Stomach smooth muscle (tissue), 2 donors: ENCODE data around the gene HTT.

Experiments
- H3K27ac ChIP-seq: one replicate; pipeline ENCODE4 v1.7.0; 2013; ENCODE audit warnings: mild to moderate bottlenecking, low read length, inconsistent platforms
- H3K27me3 ChIP-seq, 2 donors: one replicate each; pipeline ENCODE4 v1.7.0; 2013; ENCODE audit warnings: low read length in 2 of 2; ENCODE audit not compliant: insufficient read depth in 2 of 2, control insufficient read depth in 1 of 2
- H3K36me3 ChIP-seq, 2 donors: one replicate each; pipeline ENCODE4 v1.7.0; 2013; ENCODE audit warnings: low read length in 2 of 2; ENCODE audit not compliant: control insufficient read depth in 2 of 2, insufficient read depth in 2 of 2
- H3K4me1 ChIP-seq: one replicate; pipeline ENCODE4 v1.7.0; 2013; ENCODE audit warnings: low read length; ENCODE audit not compliant: control insufficient read depth, insufficient read depth
- H3K4me3 ChIP-seq, 2 donors: one replicate each; pipeline ENCODE4 v1.7.0; 2013; ENCODE audit warnings: low read length in 2 of 2
- H3K9ac ChIP-seq, 2 donors: one replicate each; pipeline ENCODE4 v1.7.0; 2013; ENCODE audit warnings: low read length in 2 of 2, mild to moderate bottlenecking in 1 of 2
- H3K9me3 ChIP-seq, 2 donors: one replicate each; pipeline ENCODE4 v1.7.0; 2013; ENCODE audit warnings: low read length in 2 of 2; ENCODE audit not compliant: control insufficient read depth in 2 of 2
- donor health status: healthy.
- donor health status: Pancreatic carcinoma.

The HTT gene

DNA sequence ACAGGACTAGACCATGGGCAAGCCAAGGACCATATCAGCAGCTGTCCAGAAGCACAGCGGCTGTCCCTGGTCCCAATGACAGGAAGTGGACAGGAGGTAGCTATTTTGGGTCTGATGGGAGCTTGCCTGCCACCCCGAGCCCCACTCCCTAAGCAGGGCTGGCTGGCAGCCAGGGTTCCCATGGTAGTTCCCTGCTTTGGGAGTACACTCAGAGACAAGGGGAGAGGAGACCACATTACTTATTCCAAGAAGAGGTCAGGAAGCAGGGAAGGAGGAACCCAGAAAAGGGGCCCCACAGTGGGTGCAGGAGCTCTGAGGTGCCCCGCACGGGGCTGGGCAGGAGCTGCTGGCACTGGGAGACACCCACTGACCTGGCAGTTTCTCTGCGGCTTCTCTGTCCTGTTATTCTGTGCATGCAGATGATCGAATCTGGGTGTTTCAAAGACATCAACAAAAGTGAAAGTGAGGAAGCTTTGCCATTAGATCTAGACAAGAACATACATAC lies 36.5 kb upstream of the HTT start:
- Histone ChIP-seq H3K9me3 (no peaks in the 10 kb centered on the region), H3K4me1 (peaks cover 30% of the 10 kb centered on the region), H3K27ac (no peak overlapping the region), H3K4me3 (peak overlapping the region; percentile 69 to 78), H3K9ac (peak overlapping the region; percentile 45 to 60), H3K27me3 (peaks cover 0 to 7% of the 10 kb centered on the region in 2 donors), H3K36me3 (no peaks in the 10 kb centered on the region)

- Histone ChIP-seq H3K36me3 (no peaks in the 10 kb centered on the region), H3K27ac (no peak overlapping the region), H3K9ac (no peak overlapping the region), H3K27me3 (peaks cover 0 to 7% of the 10 kb centered on the region in 2 donors), H3K4me3 (no peak overlapping the region), H3K9me3 (no peaks in the 10 kb centered on the region), H3K4me1 (peaks cover 30% of the 10 kb centered on the region)
Observed at GRCh38 chr4:3039706-3040366, 34.6 kb upstream of the HTT start.

DNA sequence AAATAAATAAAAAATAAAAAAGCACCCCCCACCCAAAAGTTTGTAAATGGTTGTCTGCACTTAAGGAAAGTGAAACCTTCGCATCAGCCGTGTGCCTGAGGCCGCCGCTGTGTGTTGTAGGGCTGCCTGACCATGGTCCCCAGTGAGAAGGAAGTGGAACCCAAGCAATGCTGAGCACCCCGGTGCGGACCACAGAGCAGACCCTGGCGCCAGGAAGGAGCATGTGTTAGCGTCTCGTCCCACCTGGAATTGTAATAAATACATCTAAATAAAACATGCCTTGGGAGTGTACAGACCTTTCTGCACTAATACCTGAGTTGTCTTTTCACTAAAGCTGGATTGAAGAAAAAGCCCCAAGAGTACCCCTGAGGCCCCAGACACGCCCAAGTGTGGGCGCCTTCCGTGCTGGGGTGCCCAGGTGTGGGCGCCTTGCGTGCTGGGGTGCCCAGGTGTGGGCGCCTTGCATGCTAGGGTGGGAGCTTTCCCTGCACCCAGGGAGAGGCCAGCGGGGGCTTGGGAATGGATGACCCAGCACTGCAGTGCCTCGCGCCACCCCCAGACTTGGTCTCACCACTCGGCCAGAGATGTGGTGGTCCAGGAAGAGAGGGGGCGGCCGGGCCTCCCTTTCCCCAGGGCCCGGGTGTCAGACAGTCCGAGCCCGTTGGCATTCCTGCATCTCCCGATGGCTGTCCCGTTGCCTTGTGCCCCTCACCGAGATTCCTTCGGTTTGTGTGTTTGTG lies 33.9 kb upstream of the HTT start:
- Histone ChIP-seq H3K27me3 (peaks cover 0 to 7% of the 10 kb centered on the region in 2 donors), H3K4me1 (peaks cover 30% of the 10 kb centered on the region), H3K9me3 (no peaks in the 10 kb centered on the region), H3K9ac (peak overlapping the region in 1 of 2 donors; percentile 47), H3K27ac (no peak overlapping the region), H3K4me3 (peak overlapping the region in 1 of 2 donors; percentile 60), H3K36me3 (no peaks in the 10 kb centered on the region)

GRCh38 chr4:3041192-3042142 lies 33.0 kb upstream of the HTT start:
- peaks cover 0 to 7% of the 10 kb centered on the region in 2 donors for H3K27me3 ChIP-seq
- H3K9me3 ChIP-seq = no peaks in the 10 kb centered on the region
- peak overlapping the region; percentile 60 to 68 for H3K4me3 ChIP-seq
- H3K36me3 ChIP-seq = no peaks in the 10 kb centered on the region
- no peak overlapping the region for H3K27ac ChIP-seq
- peak overlapping the region; percentile 46 to 47 for H3K9ac ChIP-seq
- H3K4me1 ChIP-seq = peaks cover 30% of the 10 kb centered on the region

- Histone ChIP-seq H3K36me3 (no peaks in the 10 kb centered on the region), H3K9me3 (no peaks in the 10 kb centered on the region), H3K27me3 (peaks cover 0 to 7% of the 10 kb centered on the region in 2 donors), H3K9ac (peak overlapping the region; percentile 29 to 46), H3K4me3 (peak overlapping the region; percentile 60 to 68), H3K4me1 (peaks cover 27% of the 10 kb centered on the region), H3K27ac (no peak overlapping the region)
Observed at GRCh38 chr4:3042226-3042625, 32.3 kb upstream of the HTT start.

GRCh38 chr4:3043282-3044020 lies 31.0 kb upstream of the HTT start:
- peaks cover 16% of the 10 kb centered on the region for H3K4me1 ChIP-seq
- H3K27ac ChIP-seq = no peak overlapping the region
- no peaks in the 10 kb centered on the region for H3K9me3 ChIP-seq
- no peak overlapping the region for H3K9ac ChIP-seq
- H3K36me3 ChIP-seq = no peaks in the 10 kb centered on the region
- no peak overlapping the region for H3K4me3 ChIP-seq
- peaks cover 0 to 7% of the 10 kb centered on the region in 2 donors for H3K27me3 ChIP-seq

GRCh38 chr4:3044870-3045819 lies 29.3 kb upstream of the HTT start:
- peaks cover 0 to 7% of the 10 kb centered on the region in 2 donors for H3K27me3 ChIP-seq
- H3K4me1 ChIP-seq = peaks cover 14% of the 10 kb centered on the region
- H3K9me3 ChIP-seq = no peaks in the 10 kb centered on the region
- no peak overlapping the region for H3K9ac ChIP-seq
- no peak overlapping the region for H3K4me3 ChIP-seq
- H3K27ac ChIP-seq = no peak overlapping the region
- no peaks in the 10 kb centered on the region for H3K36me3 ChIP-seq

DNA sequence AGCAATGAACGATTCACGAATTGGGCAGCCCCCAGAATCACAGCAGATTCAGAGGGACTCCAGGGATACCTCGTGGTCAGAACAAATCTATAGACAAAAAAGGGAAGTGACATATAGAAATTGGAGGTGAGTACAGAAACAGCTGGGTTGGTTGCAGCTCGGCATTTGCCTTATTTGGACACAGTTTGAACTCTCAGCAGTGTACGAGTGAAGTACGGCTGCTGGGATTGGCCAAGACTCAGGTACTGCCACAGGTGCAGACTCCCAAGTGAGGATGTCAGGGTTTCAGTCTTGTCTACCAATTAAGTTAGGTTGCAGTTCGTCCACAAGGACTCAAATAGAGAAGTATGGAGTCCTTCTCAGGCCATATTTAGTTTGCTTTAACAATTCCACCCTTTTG lies 28.3 kb upstream of the HTT start:
- no peaks in the 10 kb centered on the region for H3K36me3 ChIP-seq
- H3K9me3 ChIP-seq = no peaks in the 10 kb centered on the region
- H3K27me3 ChIP-seq = peaks cover 0 to 7% of the 10 kb centered on the region in 2 donors
- peaks cover 10% of the 10 kb centered on the region for H3K4me1 ChIP-seq
- no peak overlapping the region for H3K4me3 ChIP-seq
- H3K27ac ChIP-seq = no peak overlapping the region
- no peak overlapping the region for H3K9ac ChIP-seq

DNA sequence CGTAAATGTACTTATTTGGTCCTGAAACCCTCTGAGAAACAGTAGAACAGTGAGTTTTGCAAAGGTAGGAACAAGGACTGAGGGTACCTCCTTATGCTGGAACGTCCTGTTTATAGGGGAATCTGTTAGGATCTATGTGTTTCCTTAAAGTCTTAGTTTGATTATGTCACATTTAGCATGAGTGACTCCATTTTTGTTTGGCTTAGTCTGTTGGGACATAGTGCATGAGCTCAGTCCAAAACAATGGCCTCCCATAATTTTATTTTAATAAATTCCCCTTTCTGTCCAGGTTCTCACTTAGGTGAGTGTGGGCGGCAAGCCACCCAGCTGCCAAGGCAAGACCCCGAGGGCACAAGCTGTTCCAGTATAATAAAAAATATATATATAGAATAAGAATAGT lies 27.9 kb upstream of the HTT start:
- Histone ChIP-seq H3K36me3 (no peaks in the 10 kb centered on the region), H3K4me1 (peaks cover 6% of the 10 kb centered on the region), H3K4me3 (no peak overlapping the region), H3K9ac (no peak overlapping the region), H3K27me3 (peaks cover 0 to 5% of the 10 kb centered on the region in 2 donors), H3K9me3 (no peaks in the 10 kb centered on the region), H3K27ac (no peak overlapping the region)
